GM12878 (cell line): ENCODE measurements around the gene DTX1. TPM values are rescaled to one million over a fixed set of nuclear protein-coding genes. Genes with fewer than 3 reads are reported as not detected.

Experiments used
- ATAC-seq: fragments of 200-7000 bp; cut with Tn5 transposase; 3 replicates; pipeline ENCODE4 v1.9.1; 2020; ENCODE audit warnings: mild to moderate bottlenecking, moderate library complexity
- BruUV-seq: library from RNA; stranded (reverse); fragments of 400-500 nt; replicated peaks from 2 replicates; lab custom pipeline; 2021; lab: Mats Ljungman, UMichigan
- CTCF ChIA-PET: fragments of 300-600 bp; sonication (Branson Sonifier 250); formaldehyde crosslinking; extraction: SDS; loops from one replicate; lab custom pipeline; 2021; ENCODE audit warnings: inconsistent platforms; lab: Yijun Ruan, JAX
- POLR2A ChIA-PET: fragments of 350-600 bp; formaldehyde crosslinking; extraction: SDS; loops from one replicate; lab custom pipeline; 2021; ENCODE audit warnings: inconsistent platforms; lab: Charles Lee
- RAD21 ChIA-PET: fragments of 300-600 bp; sonication (Branson Sonifier 250); formaldehyde crosslinking; loops from one replicate; lab custom pipeline; 2023; ENCODE audit warnings: antibody characterized with exemption; ENCODE audit not compliant: unreplicated experiment; lab: Charles Lee
- SMC1A ChIA-PET: fragments of 300-600 bp; sonication (Branson Sonifier 250); formaldehyde crosslinking; loops from one replicate; lab custom pipeline; 2023; ENCODE audit not compliant: unreplicated experiment, uncharacterized antibody; lab: Charles Lee
- DNase-seq: peaks from one replicate; pipeline ENCODE4 v3.0.0-alpha.2; 2011; ENCODE audit warnings: low read depth, low spot score
- FAIRE-seq: peaks from 3 replicates; lab custom pipeline; 2011; peaks lifted over from hg19 to GRCh38; lab: Jason Lieb, UNC
- H2AFZ ChIP-seq: 2 replicates; pipeline ENCODE4 v1.6.0; 2011; ENCODE audit warnings: low read depth, low read length, control low read depth; ENCODE audit not compliant: control insufficient read depth
- H3K27ac ChIP-seq: 2 replicates; pipeline ENCODE4 v1.5.1; 2011; ENCODE audit warnings: control low read depth; ENCODE audit not compliant: control insufficient read depth, insufficient read depth
- H3K27me3 ChIP-seq, 2 experiments: replicated peaks in 1 of 2; 2 replicates each; pipeline versions ENCODE4 v1.6.0 to v1.6.1; 2011; ENCODE audit warnings: low read length in 1 of 2; ENCODE audit not compliant: control insufficient read depth in 2 of 2, insufficient read depth in 2 of 2
- H3K36me3 ChIP-seq, 2 experiments: 2 replicates each; pipeline ENCODE4 v1.5.1; 2011; ENCODE audit warnings: low read length in 1 of 2; ENCODE audit not compliant: control insufficient read depth in 2 of 2, insufficient read depth in 2 of 2
- H3K4me1 ChIP-seq: 2 replicates; pipeline ENCODE4 v1.6.1; 2011; ENCODE audit warnings: mild to moderate bottlenecking, low read length, moderate library complexity, mixed read lengths; ENCODE audit not compliant: control insufficient read depth, insufficient read depth
- H3K4me2 ChIP-seq: 2 replicates; pipeline ENCODE4 v1.6.0; 2011; ENCODE audit warnings: control low read depth; ENCODE audit not compliant: control insufficient read depth, insufficient read depth
- H3K4me3 ChIP-seq: fragments of 200-600 bp; sonication (generic); 2 replicates; pipeline ENCODE4 v1.5.1; 2016
- H3K79me2 ChIP-seq: 2 replicates; pipeline ENCODE4 v1.6.0; 2011; ENCODE audit warnings: low read length; ENCODE audit not compliant: control insufficient read depth, insufficient read depth
- H3K9ac ChIP-seq: 2 replicates; pipeline ENCODE4 v1.8.0; 2011; ENCODE audit warnings: low read length, control low read depth, mixed read lengths; ENCODE audit not compliant: control insufficient read depth, insufficient read depth
- H3K9me3 ChIP-seq: replicated peaks from 3 replicates; pipeline ENCODE4 v1.5.1; 2011; ENCODE audit warnings: mild to moderate bottlenecking, low read length; ENCODE audit not compliant: control insufficient read depth, insufficient read depth
- H4K20me1 ChIP-seq: 2 replicates; pipeline ENCODE4 v1.6.0; 2011; ENCODE audit not compliant: control insufficient read depth, insufficient read depth
- CHD1 ChIP-seq: IDR thresholded peaks from 2 replicates; pipeline ENCODE4 v1.6.1; 2012; ENCODE audit warnings: low read depth, low read length, improper control_type of control experiment
- CREB1 ChIP-seq: IDR thresholded peaks from 2 replicates; pipeline ENCODE4 v1.6.1; 2012; ENCODE audit warnings: low read depth, mild to moderate bottlenecking, inconsistent platforms
- EGR1 ChIP-seq, 2 experiments: IDR thresholded peaks; 1 replicate in 1 of 2; 2 replicates in 1 of 2; pipeline ENCODE4 v1.6.1; 2011 to 2012; ENCODE audit warnings: low read depth in 2 of 2, low read length in 2 of 2, borderline replicate concordance in 1 of 2, mild to moderate bottlenecking in 1 of 2, moderate library complexity in 1 of 2
- MEF2B ChIP-seq: fragments of 450-650 bp; IDR thresholded peaks from 2 replicates; pipeline ENCODE4 v1.6.1; 2018; ENCODE audit warnings: mild to moderate bottlenecking, moderate library complexity; ENCODE audit not compliant: partially characterized antibody, poor library complexity, severe bottlenecking
- MYC ChIP-seq: IDR thresholded peaks from 2 replicates; pipeline ENCODE4 v1.6.1; 2011; ENCODE audit warnings: mild to moderate bottlenecking, low read length, moderate library complexity, inconsistent platforms; ENCODE audit not compliant: insufficient read depth, insufficient replicate concordance, insufficient read length, severe bottlenecking
- NRF1 ChIP-seq: conservative IDR thresholded peaks from 2 replicates; pipeline ENCODE4 v1.6.1; 2011; ENCODE audit warnings: mild to moderate bottlenecking, low read depth, low read length, improper control_type of control experiment
- PAX5 ChIP-seq: IDR thresholded peaks from 2 replicates; pipeline ENCODE4 v1.6.1; 2011; ENCODE audit warnings: low read depth, low read length, borderline replicate concordance
- RCOR1 ChIP-seq: conservative IDR thresholded peaks from 2 replicates; pipeline ENCODE4 v1.6.1; 2012; ENCODE audit warnings: low read depth, low read length, improper control_type of control experiment
- WGBS: methylation state at CpG from one replicate; pipeline ENCODE4 v1.1.6; 2016; ENCODE audit warnings: low lambda C conversion rate; ENCODE audit not compliant: insufficient replicate concordance, insufficient coverage; ENCODE audit errors: missing lambda C conversion rate; 5-methylcytosine and 5-hydroxymethylcytosine counted together
- in situ Hi-C: fragments of 300-500 bp; cut with MboI; formaldehyde crosslinking; loops from 9 replicates; pipeline ENCODE4 v1.14.3; 2018; ENCODE audit warnings: mixed read lengths
- intact Hi-C: fragments of 100-400 bp; cut with micrococcal nuclease; formaldehyde crosslinking; loops from one replicate; pipeline ENCODE4 v1.14.2; 2022; ENCODE audit not compliant: unreplicated experiment
- polyA plus RNA-seq, 11 experiments: library from polyadenylated mRNA; depleted of rRNA in 4 of 11; unstranded in 6 of 11; stranded (reverse) in 5 of 11; fragments of >200 nt; fragmentation: Nextera tagmentation in 4 of 11; fragmentation: Illumina TruSeq in 1 of 11; extraction: Ambion mirVana in 4 of 11; extraction: Trizol in 1 of 11; gene quantifications; 1 replicate in 1 of 11; 2 replicates in 10 of 11; pipeline versions ENCODE4 v1.2.1 to v1.2.3, GENCODE V29; 2011 to 2016; ENCODE audit warnings: inconsistent platforms in 2 of 11, missing spikeins in 2 of 11, low read depth in 1 of 11
- total RNA-seq, 4 experiments: library from RNA; depleted of rRNA in 3 of 4; stranded (reverse); fragments of >200 nt in 3 of 4; fragmentation: Illumina TruSeq in 1 of 4; extraction: Trizol in 1 of 4; gene quantifications; 2 replicates each; pipeline versions ENCODE4 v1.2.1 to v1.2.3, GENCODE V29; 2013 to 2021

Gene DTX1
- total and polyA plus RNA-seq, 10 of the 15 experiments (the other 5 are each of a cell fraction or from before 2014, with no cell fraction given) = 0.09 to 2.8 (median 0.66) TPM

GRCh38 chr12:113105606-113106271, 49.2 kb downstream of the DTX1 start:
- no peak overlapping the region for H2AFZ ChIP-seq
- ATAC-seq (no peak), DNase-seq (no peak), FAIRE-seq (no peak)
- H3K9ac ChIP-seq = no peak overlapping the region
- ChIA-PET RAD21 (interaction anchor here (0.8 kb wide), 1 partner anchor 26 kb away, joined by 3 read pairs; no protein-coding TSS in a partner anchor), POLR2A (no interaction called here), CTCF (interaction anchor here (1.3 to 2.7 kb wide), 3 partner anchors 25 to 68 kb away, joined by 4 to 16 read pairs (median 6); no protein-coding TSS in a partner anchor), SMC1A (interaction anchor here (1.1 kb wide), 1 partner anchor 70 kb away, joined by 3 read pairs; no protein-coding TSS in a partner anchor)
- H3K4me1 ChIP-seq = peaks cover 10% of the 10 kb centered on the region; the same call in 1 of the 2 replicates
- no peaks in the 10 kb centered on the region for H3K36me3 ChIP-seq
- H4K20me1 ChIP-seq = no peaks in the 10 kb centered on the region
- H3K4me3 ChIP-seq = no peak overlapping the region
- 74% methylated on average over 15 of the region's 15 CpGs for WGBS
- BruUV-seq = no TSS peak
- no peaks in the 10 kb centered on the region for H3K79me2 ChIP-seq
- no peak overlapping the region for H3K27ac ChIP-seq
- TF ChIP-seq MEF2B (no peak), RCOR1 (no peak), EGR1 (IDR thresholded peaks at IDR 0.05; ENCODE audit: borderline replicate concordance in 1 of 2, low read depth in 2 of 2, low read length in 2 of 2) (no peak), PAX5 (no peak), NRF1 (no peak), MYC (no peak), CREB1 (no peak), CHD1 (no peak)
- in situ Hi-C loops (no loop called here), intact Hi-C loops (loop anchor here (5.0 kb wide), 1 partner anchor 47 kb away; no protein-coding TSS in a partner anchor)
- H3K4me2 ChIP-seq = no peak overlapping the region
- H3K9me3 ChIP-seq = no peaks in the 10 kb centered on the region
- no peaks in the 10 kb centered on the region for H3K27me3 ChIP-seq
